Smooth muscle cell (in vitro differentiated cells): ENCODE data around the gene AIRE. TPM values are rescaled to one million over a fixed set of nuclear protein-coding genes. Genes with fewer than 3 reads are reported as not detected.
"Not testable (repeated sequence)": the region's sequence is repeated elsewhere in the genome, so short reads cannot be mapped to it uniquely, and the experiment has no call there.

Experiments
- DNase-seq: peaks from one replicate; lab custom pipeline; 2025; ENCODE audit not compliant: unreplicated experiment; lab: John Stamatoyannopoulos, UW
- H2AFZ ChIP-seq: fragments of 200-600 bp; sonication (generic); 2 replicates; pipeline ENCODE4 v1.6.0; 2016; ENCODE audit warnings: antibody characterized with exemption, low read depth, mild to moderate bottlenecking
- H3F3A ChIP-seq: fragments of 200-600 bp; sonication (generic); 2 replicates; pipeline ENCODE4 v1.6.0; 2017; ENCODE audit warnings: antibody characterized with exemption, low read depth
- H3K27ac ChIP-seq: fragments of 200-600 bp; sonication (generic); 2 replicates; pipeline ENCODE4 v1.5.1; 2016; ENCODE audit warnings: low read depth, mild to moderate bottlenecking
- H3K27me3 ChIP-seq: fragments of 200-600 bp; sonication (generic); 2 replicates; pipeline ENCODE4 v1.6.1; 2016; ENCODE audit warnings: low read depth, mild to moderate bottlenecking
- H3K36me3 ChIP-seq: fragments of 200-600 bp; sonication (generic); 2 replicates; pipeline ENCODE4 v1.5.1; 2016; ENCODE audit warnings: low read depth
- H3K4me1 ChIP-seq: fragments of 200-600 bp; sonication (generic); 2 replicates; pipeline ENCODE4 v1.5.1; 2016; ENCODE audit warnings: low read depth
- H3K4me2 ChIP-seq: fragments of 200-600 bp; sonication (generic); 2 replicates; pipeline ENCODE4 v1.6.0; 2016; ENCODE audit warnings: mild to moderate bottlenecking
- H3K4me3 ChIP-seq: fragments of 200-600 bp; sonication (generic); 2 replicates; pipeline ENCODE4 v1.5.1; 2016; ENCODE audit warnings: mild to moderate bottlenecking
- H3K79me2 ChIP-seq: fragments of 200-600 bp; sonication (generic); 2 replicates; pipeline ENCODE4 v1.6.0; 2016; ENCODE audit warnings: low read depth, mild to moderate bottlenecking
- H3K9ac ChIP-seq: fragments of 200-600 bp; sonication (generic); 2 replicates; pipeline ENCODE4 v1.6.0; 2016; ENCODE audit warnings: low read depth
- H3K9me3 ChIP-seq: fragments of 200-600 bp; sonication (generic); replicated peaks from 2 replicates; pipeline ENCODE4 v1.5.1; 2016; ENCODE audit warnings: low read depth
- H4K20me1 ChIP-seq: fragments of 200-600 bp; sonication (generic); 2 replicates; pipeline ENCODE4 v1.6.0; 2016; ENCODE audit warnings: low read depth
- CTCF ChIP-seq: fragments of 200-600 bp; sonication (generic); IDR thresholded peaks from 2 replicates; pipeline ENCODE4 v1.5.1; 2017; ENCODE audit warnings: borderline replicate concordance, mild to moderate bottlenecking, antibody characterized with exemption; ENCODE audit not compliant: insufficient read depth, poor library complexity, severe bottlenecking
- WGBS: methylation state at CpG from one replicate; pipeline ENCODE4 v1.1.7; 2016; ENCODE audit warnings: low lambda C conversion rate; 5-methylcytosine and 5-hydroxymethylcytosine counted together
- polyA plus RNA-seq: library from polyadenylated mRNA; unstranded; fragments of >200 nt; fragmentation: Nextera tagmentation; extraction: Ambion mirVana; gene quantifications from 2 replicates; pipeline ENCODE4 v1.2.1, GENCODE V29; 2016
- total RNA-seq: library from RNA; depleted of rRNA; stranded (reverse); fragments of >200 nt; gene quantifications from 2 replicates; pipeline ENCODE4 v1.2.3, GENCODE V29; 2014

Gene AIRE
- total and polyA plus RNA-seq, 2 experiments from 2014 or later, result 0.27 to 1.1 TPM

- H4K20me1 ChIP-seq, result no peaks in the 10 kb centered on the region
- H3K9ac ChIP-seq, result no peak overlapping the region
- 91% methylated on average over 19 of the region's 19 CpGs for WGBS
- H3K4me3 ChIP-seq, result no peak overlapping the region
- H3K9me3 ChIP-seq, result no peaks in the 10 kb centered on the region
- H3K79me2 ChIP-seq, result no peaks in the 10 kb centered on the region
- H2AFZ ChIP-seq, result no peak overlapping the region
- H3K4me1 ChIP-seq, result peaks cover 11% of the 10 kb centered on the region
- DNase-seq, result no peak
- H3F3A ChIP-seq, result no peaks in the 10 kb centered on the region
- H3K4me2 ChIP-seq, result no peak overlapping the region
- no peak overlapping the region for H3K27ac ChIP-seq
- H3K27me3 ChIP-seq, result no peaks in the 10 kb centered on the region
- no peak for TF ChIP-seq CTCF
- no peaks in the 10 kb centered on the region for H3K36me3 ChIP-seq
Observed at GRCh38 chr21:44279354-44280260, 6.1 kb upstream of the AIRE start.

- no peak for DNase-seq
Observed at GRCh38 chr21:44281801-44282200, 3.9 kb upstream of the AIRE start.

GRCh38 chr21:44282370-44282769 lies 3.3 kb upstream of the AIRE start:
- no peaks in the 10 kb centered on the region for H3K79me2 ChIP-seq
- H3K27ac ChIP-seq, result no peak overlapping the region
- H3K4me1 ChIP-seq, result peaks cover 11% of the 10 kb centered on the region
- H3K27me3 ChIP-seq, result no peaks in the 10 kb centered on the region
- H3K9me3 ChIP-seq, result no peaks in the 10 kb centered on the region
- TF ChIP-seq CTCF, result no peak
- H2AFZ ChIP-seq, result no peak overlapping the region
- no peak overlapping the region for H3K4me2 ChIP-seq
- no peak overlapping the region for H3K4me3 ChIP-seq
- H4K20me1 ChIP-seq, result no peaks in the 10 kb centered on the region
- H3F3A ChIP-seq, result no peaks in the 10 kb centered on the region
- DNase-seq, result no peak
- H3K9ac ChIP-seq, result no peak overlapping the region
- WGBS, result 91% methylated on average over 9 of the region's 9 CpGs
- H3K36me3 ChIP-seq, result no peaks in the 10 kb centered on the region

More at GRCh38 chr21:44281801-44282200, 3.9 kb upstream of the AIRE start:
- H3F3A ChIP-seq, result no peaks in the 10 kb centered on the region
- no peak overlapping the region for H3K4me3 ChIP-seq
- peaks cover 11% of the 10 kb centered on the region for H3K4me1 ChIP-seq
- H3K4me2 ChIP-seq, result no peak overlapping the region
- TF ChIP-seq CTCF, result no peak
- H2AFZ ChIP-seq, result no peak overlapping the region
- H4K20me1 ChIP-seq, result no peaks in the 10 kb centered on the region
- no peak overlapping the region for H3K27ac ChIP-seq
- WGBS, result 94% methylated on average over 9 of the region's 9 CpGs
- H3K9ac ChIP-seq, result no peak overlapping the region
- no peaks in the 10 kb centered on the region for H3K27me3 ChIP-seq
- no peaks in the 10 kb centered on the region for H3K36me3 ChIP-seq
- H3K9me3 ChIP-seq, result no peaks in the 10 kb centered on the region
- H3K79me2 ChIP-seq, result no peaks in the 10 kb centered on the region

GRCh38 chr21:44283211-44283785 lies 2.4 kb upstream of the AIRE start:
- H3F3A ChIP-seq, H3K9me3 ChIP-seq, H3K4me3 ChIP-seq, H2AFZ ChIP-seq, H4K20me1 ChIP-seq, H3K9ac ChIP-seq, DNase-seq, H3K27ac ChIP-seq, H3K36me3 ChIP-seq, H3K79me2 ChIP-seq, H3K27me3 ChIP-seq: not testable (repeated sequence)
- H3K4me2 ChIP-seq, result peak overlapping the region; percentile 12
- peaks cover 11% of the 10 kb centered on the region for H3K4me1 ChIP-seq
- 21% methylated on average over 11 of the region's 11 CpGs for WGBS
